Neutrophil (primary cell): Measurements from ENCODE around the gene CEMIP2.

Experiments
- H3K27ac ChIP-seq: fragments of 200-600 bp; sonication (generic); 2 replicates; pipeline ENCODE4 v1.5.1; 2016; ENCODE audit warnings: mild to moderate bottlenecking, moderate library complexity
- H3K27me3 ChIP-seq: fragments of 200-600 bp; sonication (generic); 2 replicates; pipeline ENCODE4 v1.6.0; 2016; ENCODE audit warnings: mild to moderate bottlenecking
- H3K36me3 ChIP-seq: fragments of 200-600 bp; sonication (generic); 2 replicates; pipeline ENCODE4 v1.5.1; 2017
- H3K4me1 ChIP-seq, 2 experiments: fragments of 200-600 bp in 1 of 2; sonication (generic) in 1 of 2; 1 replicate in 1 of 2; 2 replicates in 1 of 2; pipeline versions ENCODE4 v1.5.1 to v1.6.1; 2013 to 2016; ENCODE audit warnings: low read depth in 1 of 2, low read length in 1 of 2, mild to moderate bottlenecking in 1 of 2, moderate library complexity in 1 of 2; ENCODE audit not compliant: control insufficient read depth in 1 of 2, insufficient read depth in 1 of 2
- H3K4me3 ChIP-seq, 2 experiments: fragments of 200-600 bp in 1 of 2; sonication (generic) in 1 of 2; 1 replicate in 1 of 2; 2 replicates in 1 of 2; pipeline ENCODE4 v1.5.1; 2013 to 2016; ENCODE audit warnings: low read depth in 1 of 2, low read length in 1 of 2, mild to moderate bottlenecking in 1 of 2, moderate library complexity in 1 of 2
- H3K9me3 ChIP-seq: fragments of 200-600 bp; sonication (generic); 2 replicates; pipeline ENCODE4 v1.5.1; 2016
- TF ChIP-seq, protein P1 (sequence below): fragments of 200-600 bp; sonication (generic); IDR thresholded peaks from 2 replicates; pipeline ENCODE4 v1.5.1; 2016; ENCODE audit warnings: antibody characterized with exemption

The CEMIP2 gene

DNA sequence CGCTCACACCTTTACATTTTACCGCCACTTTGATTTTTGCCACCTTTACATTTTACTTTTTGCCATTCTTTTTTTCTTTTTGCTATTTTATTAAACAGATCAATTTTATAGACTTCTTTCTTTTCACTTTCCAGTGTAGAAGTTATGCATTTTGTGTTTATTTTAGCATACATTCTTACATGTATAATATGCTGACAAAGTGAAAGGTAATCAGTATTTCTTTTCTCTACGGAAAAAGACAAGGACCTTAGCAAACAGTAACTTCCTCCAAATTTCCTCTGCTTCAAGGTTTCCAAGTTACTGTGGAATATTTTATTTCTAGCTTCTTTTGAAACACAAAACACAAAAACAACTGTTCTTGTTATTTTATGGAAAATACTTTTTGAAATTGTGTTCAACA is 97.0 kb downstream of the CEMIP2 start:
- no peak overlapping the region for H3K27ac ChIP-seq
- no peaks in the 10 kb centered on the region for H3K4me1 ChIP-seq
- H3K4me3 ChIP-seq: no peak overlapping the region
- H3K36me3 ChIP-seq: no peaks in the 10 kb centered on the region
- H3K9me3 ChIP-seq: no peaks in the 10 kb centered on the region
- TF ChIP-seq, protein P1, sequence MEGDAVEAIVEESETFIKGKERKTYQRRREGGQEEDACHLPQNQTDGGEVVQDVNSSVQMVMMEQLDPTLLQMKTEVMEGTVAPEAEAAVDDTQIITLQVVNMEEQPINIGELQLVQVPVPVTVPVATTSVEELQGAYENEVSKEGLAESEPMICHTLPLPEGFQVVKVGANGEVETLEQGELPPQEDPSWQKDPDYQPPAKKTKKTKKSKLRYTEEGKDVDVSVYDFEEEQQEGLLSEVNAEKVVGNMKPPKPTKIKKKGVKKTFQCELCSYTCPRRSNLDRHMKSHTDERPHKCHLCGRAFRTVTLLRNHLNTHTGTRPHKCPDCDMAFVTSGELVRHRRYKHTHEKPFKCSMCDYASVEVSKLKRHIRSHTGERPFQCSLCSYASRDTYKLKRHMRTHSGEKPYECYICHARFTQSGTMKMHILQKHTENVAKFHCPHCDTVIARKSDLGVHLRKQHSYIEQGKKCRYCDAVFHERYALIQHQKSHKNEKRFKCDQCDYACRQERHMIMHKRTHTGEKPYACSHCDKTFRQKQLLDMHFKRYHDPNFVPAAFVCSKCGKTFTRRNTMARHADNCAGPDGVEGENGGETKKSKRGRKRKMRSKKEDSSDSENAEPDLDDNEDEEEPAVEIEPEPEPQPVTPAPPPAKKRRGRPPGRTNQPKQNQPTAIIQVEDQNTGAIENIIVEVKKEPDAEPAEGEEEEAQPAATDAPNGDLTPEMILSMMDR: no peak
- no peaks in the 10 kb centered on the region for H3K27me3 ChIP-seq

DNA sequence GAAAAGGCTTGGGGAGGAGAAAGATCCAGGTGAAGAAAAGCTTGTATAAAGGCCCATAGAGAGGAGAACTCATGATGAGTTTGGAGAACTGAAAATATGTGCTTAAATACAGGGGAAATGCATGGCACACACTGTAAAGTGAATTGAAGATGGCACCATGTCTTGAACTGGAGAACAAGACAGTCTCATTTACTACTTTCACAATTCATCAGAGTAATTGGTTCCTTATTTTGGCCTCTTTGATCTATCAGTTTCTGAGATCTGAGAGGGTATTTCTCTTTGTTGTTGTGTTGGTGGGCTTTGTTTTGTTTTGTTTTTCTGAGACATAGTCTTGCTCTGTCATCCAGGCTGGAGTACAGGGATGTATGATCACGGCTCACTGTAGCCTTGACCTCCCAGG is 98.2 kb downstream of the CEMIP2 start:
- TF ChIP-seq, protein P1: no peak
- no peaks in the 10 kb centered on the region for H3K4me1 ChIP-seq

DNA sequence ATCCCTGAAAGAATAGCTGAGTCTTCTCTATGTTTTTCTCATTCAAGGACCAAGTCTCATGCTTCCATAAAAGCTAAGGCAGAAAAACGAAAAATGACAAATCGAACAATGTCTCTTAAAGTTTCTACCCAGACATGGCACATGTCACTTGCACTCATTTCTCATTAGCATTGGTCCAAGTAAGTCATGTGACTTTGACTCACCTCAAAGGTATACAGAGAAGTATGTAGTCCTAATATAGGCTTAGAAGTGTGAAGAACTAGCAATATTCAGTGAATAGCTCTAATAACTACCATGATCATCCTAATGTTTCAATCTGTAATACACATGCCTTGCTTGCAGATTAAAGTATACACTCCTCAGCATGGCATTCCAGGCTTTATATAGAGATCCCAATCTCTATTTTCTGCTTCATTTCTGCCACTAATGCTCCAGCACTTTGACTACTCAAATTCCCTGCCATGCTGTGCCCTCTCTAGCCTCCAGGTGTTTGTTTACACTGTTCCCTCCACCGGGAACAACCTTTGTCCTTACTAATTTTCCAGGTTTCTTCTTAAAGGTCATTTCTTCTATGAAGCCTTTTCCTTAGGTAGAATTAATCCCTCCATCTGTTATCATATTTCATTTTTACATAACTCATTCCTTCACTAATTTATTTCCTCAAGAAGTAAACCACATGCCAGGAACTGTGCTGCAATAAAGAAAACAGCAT is 98.9 kb downstream of the CEMIP2 start:
- no peaks in the 10 kb centered on the region for H3K36me3 ChIP-seq
- H3K4me3 ChIP-seq: no peak overlapping the region
- no peaks in the 10 kb centered on the region for H3K27me3 ChIP-seq
- H3K27ac ChIP-seq: no peak overlapping the region
- H3K4me1 ChIP-seq: no peaks in the 10 kb centered on the region
- TF ChIP-seq, protein P1: no peak
- H3K9me3 ChIP-seq: no peaks in the 10 kb centered on the region

More for the DNA sequence above, 98.2 kb downstream of the CEMIP2 start:
- no peak overlapping the region for H3K4me3 ChIP-seq
- H3K27ac ChIP-seq: no peak overlapping the region
- no peaks in the 10 kb centered on the region for H3K9me3 ChIP-seq
- no peaks in the 10 kb centered on the region for H3K36me3 ChIP-seq
- H3K27me3 ChIP-seq: no peaks in the 10 kb centered on the region

DNA sequence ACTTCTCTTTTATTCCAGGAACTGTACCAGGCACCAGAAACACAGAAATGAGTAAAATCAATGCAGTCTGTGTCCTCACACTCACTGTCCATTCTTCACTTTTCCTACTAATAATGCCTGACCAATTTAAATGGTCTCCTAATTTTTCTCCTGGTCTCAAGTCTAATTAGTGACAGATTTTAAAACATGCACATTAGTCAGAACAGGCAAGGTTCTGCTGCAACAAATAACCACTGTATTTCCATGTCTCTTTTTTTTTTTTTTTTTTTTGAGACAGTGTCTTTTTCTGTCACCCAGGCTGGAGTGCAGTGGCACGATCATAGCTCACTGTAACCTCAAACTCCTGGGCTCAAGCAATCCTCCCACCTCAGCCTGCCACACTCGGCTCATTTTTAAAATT is 99.6 kb downstream of the CEMIP2 start:
- TF ChIP-seq, protein P1: no peak
- Histone ChIP-seq H3K36me3 (no peaks in the 10 kb centered on the region), H3K27me3 (no peaks in the 10 kb centered on the region), H3K4me1 (no peaks in the 10 kb centered on the region), H3K27ac (no peak overlapping the region), H3K4me3 (no peak overlapping the region), H3K9me3 (no peaks in the 10 kb centered on the region)

DNA sequence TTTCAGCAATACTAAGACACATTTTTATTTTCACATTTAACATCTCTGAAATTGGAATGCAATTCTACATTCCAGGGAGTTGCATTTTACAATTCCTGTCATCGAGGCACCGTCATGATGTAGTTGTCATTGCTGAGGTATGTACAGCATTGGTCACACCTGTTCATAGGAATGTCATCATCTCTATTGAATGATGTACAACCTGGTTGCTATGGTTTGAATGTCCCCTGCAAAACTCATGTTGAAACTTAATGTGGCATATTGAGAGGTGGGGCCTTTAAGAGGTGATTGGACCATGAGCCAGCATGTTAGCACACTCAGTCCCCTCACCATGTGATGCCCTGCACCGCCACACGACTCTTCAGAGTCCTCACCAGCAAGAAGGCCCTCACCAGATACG is 103.1 kb downstream of the CEMIP2 start:
- Histone ChIP-seq H3K27me3 (no peaks in the 10 kb centered on the region), H3K9me3 (no peaks in the 10 kb centered on the region), H3K4me1 (no peaks in the 10 kb centered on the region), H3K27ac (no peak overlapping the region), H3K4me3 (no peak overlapping the region), H3K36me3 (no peaks in the 10 kb centered on the region)
- TF ChIP-seq, protein P1: no peak
